Activated CD8-positive, alpha-beta T cell treated with anti-CD3 and anti-CD28 coated beads for 36 hours (primary cell): ENCODE results near the gene COL6A2. TPM values are rescaled to one million over a fixed set of nuclear protein-coding genes. Genes with fewer than 3 reads are reported as not detected.

Source experiments
- ATAC-seq: fragments of 200-7000 bp; cut with Tn5 transposase; one replicate; pipeline ENCODE4 v1.10.0; 2021; ENCODE audit warnings: mild to moderate bottlenecking, moderate library complexity
- CTCF ChIA-PET: fragments of 350-600 bp; sonication (Branson Sonifier 250); formaldehyde crosslinking; loops from one replicate; lab custom pipeline; 2021; ENCODE audit warnings: antibody characterized with exemption; lab: Charles Lee
- POLR2A ChIA-PET: fragments of 350-600 bp; sonication (Branson Sonifier 250); formaldehyde crosslinking; loops from one replicate; lab custom pipeline; 2021; ENCODE audit warnings: antibody characterized with exemption; lab: Charles Lee
- DNase-seq: peaks from one replicate; pipeline ENCODE4 v3.0.0-alpha.2; 2020
- H3K27ac Mint-ChIP-seq: one replicate; pipeline ENCODE4 v1.8.0; 2021; ENCODE audit warnings: mild to moderate bottlenecking, mixed read lengths
- H3K27me3 Mint-ChIP-seq: one replicate; pipeline ENCODE4 v1.8.0; 2021; ENCODE audit warnings: mixed read lengths
- H3K36me3 Mint-ChIP-seq: one replicate; pipeline ENCODE4 v1.8.0; 2021; ENCODE audit warnings: low read depth, mixed read lengths
- H3K4me1 Mint-ChIP-seq: one replicate; pipeline ENCODE4 v1.8.0; 2021; ENCODE audit warnings: low read depth, mixed read lengths
- H3K4me3 Mint-ChIP-seq: one replicate; pipeline ENCODE4 v1.8.0; 2021; ENCODE audit warnings: mild to moderate bottlenecking, moderate library complexity, mixed read lengths
- H3K9me3 Mint-ChIP-seq: one replicate; pipeline ENCODE4 v1.8.0; 2021; ENCODE audit warnings: mixed read lengths
- CTCF ChIP-seq: fragments of 200-600 bp; IDR thresholded peaks from one replicate; pipeline ENCODE4 v1.8.0; 2022; ENCODE audit warnings: antibody characterized with exemption, mild to moderate bottlenecking
- intact Hi-C: fragments of 100-400 bp; cut with micrococcal nuclease; formaldehyde crosslinking; loops from one replicate; pipeline ENCODE4 v1.10.0; 2022
- total RNA-seq, 2 experiments: library from RNA; stranded (reverse); gene quantifications; one replicate each; pipeline ENCODE4 v1.2.3, GENCODE V29; 2021

The COL6A2 gene
- 10 to 100 TPM; 25.0 to 25.3 TPM for total RNA-seq

GRCh38 chr21:46097336-46098293, at the start of gene COL6A2:
Gene COL6A2, plus strand, starts transcription at chr21:46098112.
- peak; percentile 42 for TF ChIP-seq CTCF
- ChIA-PET CTCF (no interaction called here), POLR2A (no interaction called here)

GRCh38 chr21:46048926-46049889, 48.7 kb upstream of the COL6A2 start:
- CTCF ChIA-PET: no interaction called here
- Mint-ChIP-seq H3K9me3 (peaks cover 2% of the 10 kb centered on the region), H3K4me3 (no peak overlapping the region), H3K27ac (no peak overlapping the region), H3K36me3 (no peaks in the 10 kb centered on the region), H3K27me3 (peaks cover 5% of the 10 kb centered on the region), H3K4me1 (peaks cover 20% of the 10 kb centered on the region)
- POLR2A ChIA-PET: no interaction called here
- no peak for DNase-seq
- intact Hi-C loops: no loop called here
- TF ChIP-seq CTCF: no peak
- ATAC-seq: no peak

More at GRCh38 chr21:46097336-46098293, at the start of gene COL6A2:
- peak within 1 kb of the TSS; percentile 73 for H3K4me3 Mint-ChIP-seq
- H3K27me3 Mint-ChIP-seq: peaks cover 11% of the 10 kb centered on the region
- H3K9me3 Mint-ChIP-seq: peaks cover 4% of the 10 kb centered on the region
- intact Hi-C loops: no loop called here
- ATAC-seq (peak; percentile 92), DNase-seq (peak; percentile 67)
- no peak within 1 kb of the TSS for H3K27ac Mint-ChIP-seq
- H3K36me3 Mint-ChIP-seq: peaks cover 5% of the 10 kb centered on the region
- peaks cover 16% of the 10 kb centered on the region for H3K4me1 Mint-ChIP-seq

GRCh38 chr21:46049890-46050667, 47.8 kb upstream of the COL6A2 start:
- no peak for TF ChIP-seq CTCF
- no peak overlapping the region for H3K27ac Mint-ChIP-seq
- POLR2A ChIA-PET: no interaction called here
- no peak overlapping the region for H3K4me3 Mint-ChIP-seq
- CTCF ChIA-PET: no interaction called here
- H3K4me1 Mint-ChIP-seq: peaks cover 24% of the 10 kb centered on the region
- no peaks in the 10 kb centered on the region for H3K36me3 Mint-ChIP-seq
- intact Hi-C loops: loop anchor here (10.0 kb wide), 1 partner anchor 75 kb away; no protein-coding TSS in a partner anchor
- no peak for ATAC-seq
- no peak for DNase-seq
- H3K9me3 Mint-ChIP-seq: peaks cover 2% of the 10 kb centered on the region
- peaks cover 5% of the 10 kb centered on the region for H3K27me3 Mint-ChIP-seq

GRCh38 chr21:46050668-46051378, 47.1 kb upstream of the COL6A2 start:
- ChIA-PET CTCF (no interaction called here), POLR2A (no interaction called here)
- peaks cover 5% of the 10 kb centered on the region for H3K27me3 Mint-ChIP-seq
- peaks cover 2% of the 10 kb centered on the region for H3K9me3 Mint-ChIP-seq
- intact Hi-C loops: loop anchor here (10.0 kb wide), 1 partner anchor 76 kb away; no protein-coding TSS in a partner anchor
- peaks cover 24% of the 10 kb centered on the region for H3K4me1 Mint-ChIP-seq
- DNase-seq (no peak), ATAC-seq (no peak)
- no peak overlapping the region for H3K27ac Mint-ChIP-seq
- no peak overlapping the region for H3K4me3 Mint-ChIP-seq
- no peaks in the 10 kb centered on the region for H3K36me3 Mint-ChIP-seq
- no peak for TF ChIP-seq CTCF
